Measurements from ENCODE around the gene C20orf202. TPM values are rescaled to one million over a fixed set of nuclear protein-coding genes. Genes with fewer than 3 reads are reported as not detected.

Gene C20orf202
- total and polyA plus RNA-seq, 9 of the 15 experiments (the other 6 are each of a cell fraction or from before 2014, with no cell fraction given) = 0.03 to 0.24 (median 0.15) TPM; not detected in 4

GRCh38 chr20:1187605-1188171 lies 15.6 kb upstream of the C20orf202 start (continued):
- TF ChIP-seq ARID4B (CRISPR knock-in tag; IDR thresholded peaks at IDR 0.05) = no peak
- TF ChIP-seq SAFB (IDR thresholded peaks at IDR 0.05; ENCODE audit: borderline replicate concordance, low read depth, low read length) = no peak
- TF ChIP-seq MTA3 (IDR thresholded peaks at IDR 0.05; ENCODE audit: borderline replicate concordance) = peak; percentile 86
- no peak for TF ChIP-seq ZNF830 (CRISPR knock-in tag; IDR thresholded peaks at IDR 0.05)
- TF ChIP-seq ATF3 (IDR thresholded peaks at IDR 0.05) = peak; percentile 11; the same call in 1 of the 2 replicates
- no peak for TF ChIP-seq ATF3 (CRISPR knock-in tag; conservative IDR thresholded peaks at IDR 0.05)
- TF ChIP-seq ZNF197 (CRISPR knock-in tag; IDR thresholded peaks at IDR 0.05; ENCODE audit: low read depth) = 0 out of 2 replicates have a peak, but pooled peaks have one; percentile 37
- TF ChIP-seq GATAD2B (IDR thresholded peaks at IDR 0.05; ENCODE audit: borderline replicate concordance) = peak; percentile 54; the same call in 1 of the 2 replicates
- TF ChIP-seq MXI1 (IDR thresholded peaks at IDR 0.05; ENCODE audit: low read depth, low read length) = peak; percentile 75
- peak; percentile 90 for TF ChIP-seq CBFA2T3 (IDR thresholded peaks at IDR 0.05)
- no peak for TF ChIP-seq PHB (CRISPR knock-in tag; IDR thresholded peaks at IDR 0.05)
- no peak for TF ChIP-seq ARID3B (CRISPR knock-in tag; IDR thresholded peaks at IDR 0.05; ENCODE audit: borderline replicate concordance)
- peak in 1 of 2 experiments; percentile 59; a peak in 2 of 4 replicates for TF ChIP-seq MAZ (CRISPR knock-in tag; conservative IDR thresholded peaks at IDR 0.05 in 1 of 2, IDR thresholded peaks at IDR 0.05 in 1 of 2)
- peak; percentile 72 for TF ChIP-seq ATF7 (IDR thresholded peaks at IDR 0.05)
- peak; percentile 30 for TF ChIP-seq TAF9B (IDR thresholded peaks at IDR 0.05; ENCODE audit: partially characterized antibody)
- no peak for TF ChIP-seq ZBTB12 (CRISPR knock-in tag; IDR thresholded peaks at IDR 0.05)
- TF ChIP-seq SETDB1 (IDR thresholded peaks at IDR 0.05; ENCODE audit: low read length) = no peak
- TF ChIP-seq POU5F1 (IDR thresholded peaks at IDR 0.05; ENCODE audit: borderline replicate concordance, low read depth, low read length, partially characterized antibody) = no peak
